GM21526 (cell line): ENCODE results near the gene NFIX.

ENCODE experiments used
- ATAC-seq: cut with Tn5 transposase; IDR thresholded peaks from one replicate; pipeline ENCODE4 v1.9.1; 2021; ENCODE audit warnings: moderate library complexity; ENCODE audit not compliant: unreplicated experiment, low FRiP score

NFIX gene

GRCh38 chr19:13053238-13053637 is 58.0 kb downstream of the NFIX start:
- ATAC-seq = no peak

- ATAC-seq = no peak
These were observed 58.7 kb downstream of the NFIX start for GRCh38 chr19:13053761-13054625.

- ATAC-seq = no peak
These were observed 59.4 kb downstream of the NFIX start for GRCh38 chr19:13054626-13055212.

- ATAC-seq = no peak
These were observed 60.2 kb downstream of the NFIX start for GRCh38 chr19:13055213-13056051.

- ATAC-seq = no peak
These were observed 60.9 kb downstream of the NFIX start for GRCh38 chr19:13056052-13056660.

- no peak for ATAC-seq
These were observed 61.9 kb downstream of the NFIX start for GRCh38 chr19:13057147-13057572.

GRCh38 chr19:13057744-13058143 is 62.5 kb downstream of the NFIX start:
- no peak for ATAC-seq

GRCh38 chr19:13058951-13059660 is 63.8 kb downstream of the NFIX start:
- no peak for ATAC-seq

- no peak for ATAC-seq
These were observed 65.1 kb downstream of the NFIX start for GRCh38 chr19:13060233-13060963.

- ATAC-seq = peak; percentile 65
These were observed 66.0 kb downstream of the NFIX start for GRCh38 chr19:13060964-13061927.

- ATAC-seq = no peak
These were observed 67.0 kb downstream of the NFIX start for GRCh38 chr19:13062317-13062716.

GRCh38 chr19:13063461-13064091 is 68.3 kb downstream of the NFIX start:
- ATAC-seq = no peak

GRCh38 chr19:13064092-13064489 is 68.8 kb downstream of the NFIX start:
- ATAC-seq = no peak

- no peak for ATAC-seq
These were observed 71.0 kb downstream of the NFIX start for GRCh38 chr19:13066226-13066625.

- no peak for ATAC-seq
These were observed 71.9 kb downstream of the NFIX start for GRCh38 chr19:13066933-13067807.

- no peak for ATAC-seq
These were observed 73.0 kb downstream of the NFIX start for GRCh38 chr19:13068085-13068846.
